Tongue (tissue), 2 donors: ENCODE results near the gene TMPRSS15. TPM values are rescaled to one million over a fixed set of nuclear protein-coding genes. Genes with fewer than 3 reads are reported as not detected.

ENCODE experiments used
- DNase-seq: peaks from one replicate; pipeline ENCODE4 v3.0.0-alpha.2; 2015
- total RNA-seq: library from RNA; depleted of rRNA; stranded (reverse); fragments of >200 nt; gene quantifications from one replicate; pipeline ENCODE4 v1.2.3, GENCODE V29; 2014

Gene TMPRSS15
- total RNA-seq, 1 donor from 2014 or later = not detected

GRCh38 chr21:18349468-18349867 is 54.1 kb downstream of the TMPRSS15 start:
- DNase-seq = no peak

DNA sequence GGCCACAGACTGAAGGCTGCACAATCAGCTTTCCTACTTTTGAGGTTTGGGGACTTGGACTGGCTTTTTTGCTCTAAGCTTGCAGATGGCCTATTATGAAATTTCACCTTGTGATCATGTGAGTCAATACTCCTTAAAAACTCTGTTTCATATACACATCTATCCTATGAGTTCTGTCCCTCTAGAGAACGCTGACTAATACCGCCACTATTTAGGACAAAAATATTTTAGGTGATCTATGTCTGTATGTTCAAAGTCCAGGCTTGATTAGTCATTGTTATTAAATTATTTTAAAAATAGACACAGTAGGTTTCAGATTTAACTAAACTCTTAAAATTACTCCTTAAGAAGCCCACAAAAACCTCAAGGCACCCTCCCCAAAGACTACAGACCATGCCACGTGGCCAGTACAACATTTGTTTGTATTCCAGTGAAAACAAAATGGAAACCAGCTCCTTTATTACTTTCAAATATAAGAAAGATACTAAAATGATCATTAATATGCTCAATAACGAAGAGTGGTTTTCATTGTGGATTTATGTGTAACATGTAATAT is 63.1 kb downstream of the TMPRSS15 start:
- DNase-seq = no peak

- DNase-seq = no peak
Measured at GRCh38 chr21:18335651-18336236, 67.8 kb downstream of the TMPRSS15 start.

DNA sequence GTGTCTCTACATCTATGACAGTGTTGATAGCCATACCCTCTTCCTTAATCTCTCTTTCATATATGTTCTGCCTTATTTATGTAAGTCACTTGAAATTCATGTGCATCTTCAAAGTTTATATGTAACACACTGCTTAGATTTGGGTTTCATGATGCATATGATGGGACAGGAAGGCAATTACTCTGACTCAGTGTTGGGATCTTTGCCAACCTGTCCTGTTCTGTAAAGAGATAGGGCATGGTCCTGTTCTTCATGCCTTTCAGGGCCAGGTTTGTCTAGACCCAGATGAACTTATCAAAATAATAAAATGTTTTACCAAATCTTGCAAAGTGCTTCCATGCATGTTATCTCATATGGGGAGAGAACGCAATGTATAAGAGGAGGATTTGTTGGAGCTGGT is 69.5 kb downstream of the TMPRSS15 start:
- no peak for DNase-seq

- DNase-seq = no peak
Measured at GRCh38 chr21:18318156-18318555, 85.4 kb downstream of the TMPRSS15 start.

- no peak for DNase-seq
Measured at GRCh38 chr21:18298228-18298627, 105.4 kb downstream of the TMPRSS15 start.

GRCh38 chr21:18294100-18294499 is 109.5 kb downstream of the TMPRSS15 start:
- no peak for DNase-seq

DNA sequence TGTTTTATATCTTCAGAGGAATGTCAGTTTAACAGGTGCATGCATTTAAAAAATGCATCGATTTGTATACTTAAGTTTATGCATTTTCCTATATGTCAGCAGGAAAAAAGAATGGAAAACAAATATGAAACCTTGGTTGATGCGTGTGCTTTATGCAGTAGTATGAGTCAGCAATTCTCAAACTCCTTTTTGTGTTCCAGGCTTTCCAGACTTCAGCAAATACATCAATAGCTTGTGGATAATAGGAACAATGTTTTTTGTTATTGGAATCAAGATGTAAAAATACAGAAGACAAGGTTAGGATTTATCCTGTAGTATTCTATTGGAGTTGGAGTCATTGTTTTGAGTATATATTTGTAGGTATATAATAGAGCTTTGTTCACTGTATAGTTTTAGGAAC is 113.7 kb downstream of the TMPRSS15 start:
- DNase-seq = no peak

DNA sequence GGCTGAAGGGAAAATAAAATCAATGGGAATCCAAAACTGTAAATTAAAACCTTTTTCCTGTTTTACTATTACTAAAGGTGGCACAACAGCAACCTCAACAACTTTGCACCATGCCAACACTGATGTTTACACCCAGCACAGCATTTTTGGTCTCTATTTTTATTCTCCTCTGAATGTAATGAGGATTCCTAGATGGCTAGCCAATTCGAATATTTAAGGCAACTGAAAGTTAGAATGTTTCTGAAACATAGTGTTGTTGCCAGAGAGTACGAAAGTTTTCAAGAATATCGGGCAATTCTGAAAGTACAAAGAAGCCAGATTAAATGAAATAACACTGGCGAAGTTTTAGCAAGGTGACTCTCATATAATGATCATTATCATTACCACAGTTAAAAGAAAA is 118.2 kb downstream of the TMPRSS15 start:
- no peak for DNase-seq

GRCh38 chr21:18275781-18276180 is 127.8 kb downstream of the TMPRSS15 start:
- DNase-seq = no peak

GRCh38 chr21:18274370-18274769 is 129.2 kb downstream of the TMPRSS15 start:
- DNase-seq = no peak

DNA sequence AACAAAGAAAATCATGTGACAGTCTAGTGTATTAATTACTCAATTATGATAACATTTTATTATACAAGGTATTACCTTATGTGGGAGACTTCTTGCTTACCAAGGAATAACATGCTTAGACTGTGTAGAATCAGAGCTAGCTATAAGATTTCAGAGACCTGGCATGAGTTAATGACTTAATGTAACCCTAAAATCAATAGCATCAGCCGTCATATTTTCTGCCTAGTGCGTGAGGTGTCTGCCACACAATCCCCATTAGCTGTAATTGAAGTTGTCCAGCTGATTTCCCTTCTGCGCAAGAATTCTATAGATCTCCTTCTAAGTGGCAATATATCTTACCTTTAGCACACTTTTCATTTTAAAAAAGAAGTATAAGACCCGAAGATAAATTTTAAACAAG is 130.2 kb downstream of the TMPRSS15 start:
- DNase-seq = no peak

DNA sequence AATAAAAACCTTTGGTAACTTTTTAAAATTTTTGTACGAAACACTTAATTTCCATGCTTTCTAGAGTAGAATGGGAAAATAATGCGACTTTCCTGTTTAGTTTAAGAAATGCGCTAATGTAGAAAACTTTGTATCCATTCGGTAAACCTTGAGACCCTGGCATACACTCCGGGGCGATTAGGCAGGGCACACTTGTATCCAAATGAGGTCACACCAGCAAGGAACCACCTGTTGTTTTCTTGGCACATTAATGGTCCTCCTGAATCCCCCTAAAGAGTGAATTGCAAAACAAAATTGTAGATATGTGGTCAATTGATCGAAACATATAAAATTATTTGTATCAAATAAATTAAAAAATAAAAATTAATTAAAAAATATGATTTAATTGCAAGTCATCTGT is 133.7 kb downstream of the TMPRSS15 start:
- peak; percentile 77 for DNase-seq

GRCh38 chr21:18268906-18269305 is 134.7 kb downstream of the TMPRSS15 start:
- peak; percentile 69 for DNase-seq

GRCh38 chr21:18267496-18267895 is 136.1 kb downstream of the TMPRSS15 start:
- peak; percentile 54 for DNase-seq

- no peak for DNase-seq
Measured at GRCh38 chr21:18265944-18266343, 137.6 kb downstream of the TMPRSS15 start.

- DNase-seq = no peak
Measured at GRCh38 chr21:18253799-18254198, 149.8 kb downstream of the TMPRSS15 start.

DNA sequence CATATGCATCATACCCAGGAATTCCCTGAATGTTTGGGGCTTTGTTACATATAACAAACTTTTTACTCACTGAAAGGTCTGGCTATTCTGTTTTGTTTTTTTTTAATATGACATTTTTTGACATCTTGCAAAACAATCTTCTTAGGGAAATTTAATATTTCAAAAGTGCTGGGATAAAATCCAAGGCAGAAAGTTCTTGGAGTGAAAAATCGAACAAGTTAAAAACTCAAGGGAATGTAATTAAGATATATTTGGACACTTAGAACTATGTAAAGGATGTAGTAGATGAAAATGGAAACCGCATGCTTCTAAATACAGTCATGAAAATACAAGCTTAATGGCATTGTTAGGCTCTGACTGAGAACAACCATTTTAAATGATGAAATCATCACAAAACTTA is 150.4 kb downstream of the TMPRSS15 start:
- DNase-seq = peak; percentile 79

GRCh38 chr21:18252680-18253079 is 150.9 kb downstream of the TMPRSS15 start:
- DNase-seq = peak; percentile 67

- DNase-seq = peak; percentile 84
Measured at GRCh38 chr21:18252256-18252655, 151.3 kb downstream of the TMPRSS15 start.

- DNase-seq = peak; percentile 54
Measured at GRCh38 chr21:18251065-18251464, 152.5 kb downstream of the TMPRSS15 start.

- peak; percentile 49 for DNase-seq
Measured at GRCh38 chr21:18249672-18250071, 153.9 kb downstream of the TMPRSS15 start.

- DNase-seq = peak; percentile 37
Measured at GRCh38 chr21:18248171-18248570, 155.4 kb downstream of the TMPRSS15 start.

DNA sequence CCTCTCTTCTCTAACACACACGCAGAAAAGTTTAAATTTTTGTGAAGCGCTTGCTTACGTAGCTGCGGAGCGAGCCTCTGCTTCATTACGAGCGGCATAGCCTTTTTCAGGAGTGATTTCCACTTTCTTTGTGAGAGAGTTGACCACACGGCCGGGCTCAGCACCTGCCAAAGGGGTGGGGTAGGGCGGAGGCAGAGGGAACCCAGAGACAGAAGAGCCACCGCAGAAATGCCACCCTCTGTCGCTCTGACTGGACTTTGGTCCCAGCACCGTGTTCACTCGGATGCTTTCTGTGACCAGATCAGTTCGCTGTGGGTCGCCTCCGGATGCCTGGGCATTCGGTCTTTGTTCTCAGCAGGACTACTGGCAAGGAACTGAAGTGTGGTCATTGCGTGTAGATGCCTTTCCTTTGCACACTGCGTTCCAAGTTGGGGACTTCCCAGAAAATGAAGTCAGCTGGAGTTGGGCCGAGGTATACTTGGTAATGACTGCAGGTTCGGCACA is 158.1 kb downstream of the TMPRSS15 start:
- peak; percentile 79 for DNase-seq
